SK-N-SH (cell line): ENCODE results near the gene TSHZ2.

Source experiments
- CHD2 ChIP-seq: fragments of 150-350 bp; IDR thresholded peaks from 2 replicates; pipeline ENCODE4 v1.6.1; 2018; ENCODE audit warnings: low read length; ENCODE audit not compliant: partially characterized antibody
- CTCF ChIP-seq: fragments of 200-600 bp; sonication (generic); IDR thresholded peaks from 2 replicates; pipeline ENCODE4 v1.6.1; 2017; ENCODE audit warnings: antibody characterized with exemption, mild to moderate bottlenecking, moderate library complexity
- GABPA ChIP-seq: IDR thresholded peaks from 2 replicates; pipeline ENCODE4 v1.4.0; 2012; ENCODE audit warnings: low read depth, mild to moderate bottlenecking
- MXI1 ChIP-seq: IDR thresholded peaks from 2 replicates; pipeline ENCODE4 v1.6.1; 2012; ENCODE audit warnings: mild to moderate bottlenecking, low read depth, low read length, improper control_type of control experiment
- POLR2AphosphoS5 ChIP-seq: IDR thresholded peaks from 2 replicates; pipeline ENCODE4 v1.6.1; 2012; ENCODE audit warnings: low read depth, low read length
- REST ChIP-seq: IDR thresholded peaks from 2 replicates; pipeline ENCODE4 v1.6.1; 2012; ENCODE audit warnings: mild to moderate bottlenecking, low read depth, low read length, moderate library complexity

- TF ChIP-seq REST, result no peak
- TF ChIP-seq CHD2, result no peak
- no peak for TF ChIP-seq CTCF
- no peak for TF ChIP-seq POLR2AphosphoS5
- TF ChIP-seq MXI1, result no peak
- TF ChIP-seq GABPA, result no peak
Measured at GRCh38 chr20:53445932-53446331, 473.8 kb downstream of the TSHZ2 start.
